A673 (cell line): ENCODE data around the gene BAIAP2L2.

Experiments
- CTCF ChIP-seq: fragments of 300-800, 200-600 bp; sonication (generic); conservative IDR thresholded peaks from 2 replicates; pipeline ENCODE4 v1.5.1; 2017; ENCODE audit warnings: low read depth, mild to moderate bottlenecking, antibody characterized with exemption, low read length, moderate library complexity, mixed read lengths
- EZH2 ChIP-seq: fragments of 200-600 bp; sonication (generic); IDR thresholded peaks from 2 replicates; pipeline ENCODE4 v1.6.1; 2017; ENCODE audit warnings: borderline replicate concordance, low read depth, mild to moderate bottlenecking, mixed read lengths, antibody characterized with exemption, low read length; ENCODE audit not compliant: poor library complexity, severe bottlenecking

GRCh38 chr22:38135133-38135706 lies 24.7 kb upstream of the BAIAP2L2 start:
- TF ChIP-seq CTCF (no peak), EZH2 (no peak)
